IMR-90 (cell line): Measurements from ENCODE around the gene PC. TPM values are rescaled to one million over a fixed set of nuclear protein-coding genes. Genes with fewer than 3 reads are reported as not detected.

Experiments used
- ATAC-seq: fragments of 200-7000 bp; cut with Tn5 transposase; 2 replicates; pipeline ENCODE4 v1.9.1; 2020; ENCODE audit warnings: low read depth, mild to moderate bottlenecking, moderate library complexity
- BruUV-seq: library from RNA; stranded (reverse); fragments of 400-500 nt; replicated peaks from 2 replicates; lab custom pipeline; 2021; lab: Mats Ljungman, UMichigan
- CTCF ChIA-PET: fragments of 300-600 bp; formaldehyde crosslinking; extraction: SDS; loops from one replicate; lab custom pipeline; 2021; ENCODE audit warnings: antibody characterized with exemption; lab: Yijun Ruan, JAX
- POLR2A ChIA-PET: fragments of 300-600 bp; sonication (Branson Sonifier 250); formaldehyde crosslinking; loops from one replicate; lab custom pipeline; 2022; ENCODE audit warnings: antibody characterized with exemption; ENCODE audit not compliant: unreplicated experiment; lab: Charles Lee
- DNase-seq: peaks from one replicate; pipeline ENCODE4 v3.0.0; 2013
- H2AFZ ChIP-seq: replicated peaks from 2 replicates; pipeline ENCODE3; 2013; ENCODE audit warnings: low read length, mild to moderate bottlenecking; ENCODE audit not compliant: poor library complexity
- H2AK5ac ChIP-seq: 2 replicates; pipeline ENCODE4 v1.6.1; 2013; ENCODE audit warnings: low read depth, low read length, inconsistent platforms
- H2AK9ac ChIP-seq: replicated peaks from 2 replicates; pipeline ENCODE3; 2013; ENCODE audit warnings: mild to moderate bottlenecking, low read depth, low read length, moderate library complexity; ENCODE audit not compliant: poor library complexity
- H2BK120ac ChIP-seq: 2 replicates; pipeline ENCODE4 v1.6.1; 2013; ENCODE audit warnings: low read depth, low read length, inconsistent platforms
- H2BK15ac ChIP-seq: 3 replicates; pipeline ENCODE4 v1.6.1; 2013; ENCODE audit warnings: low read depth, low read length, inconsistent platforms
- H2BK20ac ChIP-seq: 2 replicates; pipeline ENCODE4 v1.6.1; 2013; ENCODE audit warnings: low read depth, mild to moderate bottlenecking, inconsistent platforms, low read length, moderate library complexity
- H2BK5ac ChIP-seq: 2 replicates; pipeline ENCODE4 v1.6.1; 2013; ENCODE audit warnings: mild to moderate bottlenecking, low read depth, low read length, inconsistent platforms; ENCODE audit not compliant: poor library complexity, severe bottlenecking
- H3K14ac ChIP-seq: replicated peaks from 2 replicates; pipeline ENCODE4 v1.6.1; 2013; ENCODE audit warnings: low read depth, low read length, inconsistent platforms
- H3K18ac ChIP-seq: 2 replicates; pipeline ENCODE4 v1.6.1; 2013; ENCODE audit warnings: low read depth, low read length, control low read depth
- H3K23ac ChIP-seq: 2 replicates; pipeline ENCODE4 v1.6.1; 2013; ENCODE audit warnings: low read depth, low read length, inconsistent platforms
- H3K27ac ChIP-seq: 2 replicates; pipeline ENCODE4 v1.5.1; 2013; ENCODE audit warnings: mild to moderate bottlenecking, control low read depth, low read length; ENCODE audit not compliant: insufficient read depth
- H3K27me3 ChIP-seq: 2 replicates; pipeline ENCODE4 v1.6.1; 2013; ENCODE audit warnings: low read length; ENCODE audit not compliant: control insufficient read depth, insufficient read depth
- H3K36me3 ChIP-seq: 2 replicates; pipeline ENCODE4 v1.6.1; 2013; ENCODE audit warnings: low read length, mixed read lengths; ENCODE audit not compliant: control insufficient read depth, insufficient read depth
- H3K4ac ChIP-seq: 2 replicates; pipeline ENCODE4 v1.6.1; 2013; ENCODE audit warnings: low read depth, low read length, inconsistent platforms
- H3K4me1 ChIP-seq: 2 replicates; pipeline ENCODE4 v1.6.1; 2013; ENCODE audit warnings: low read length, mixed read lengths; ENCODE audit not compliant: control insufficient read depth, insufficient read depth
- H3K4me2 ChIP-seq: 2 replicates; pipeline ENCODE4 v1.6.1; 2013; ENCODE audit warnings: low read depth, mild to moderate bottlenecking, control low read depth, low read length, moderate library complexity
- H3K4me3 ChIP-seq: 2 replicates; pipeline ENCODE4 v1.5.1; 2013; ENCODE audit warnings: low read depth, mild to moderate bottlenecking, control low read depth, low read length, moderate library complexity; ENCODE audit not compliant: insufficient read depth
- H3K56ac ChIP-seq: 2 replicates; pipeline ENCODE4 v1.6.1; 2013; ENCODE audit warnings: low read length, inconsistent platforms; ENCODE audit not compliant: insufficient read depth; ENCODE audit errors: extremely low read depth
- H3K79me1 ChIP-seq, 2 experiments: 2 replicates each; pipeline ENCODE4 v1.6.1; 2013; ENCODE audit warnings: low read length in 2 of 2, inconsistent platforms in 1 of 2, low read depth in 1 of 2
- H3K9ac ChIP-seq: 2 replicates; pipeline ENCODE4 v1.6.1; 2013; ENCODE audit warnings: low read depth, low read length, control low read depth
- H3K9me1 ChIP-seq: 2 replicates; pipeline ENCODE4 v1.6.1; 2013; ENCODE audit warnings: low read length, inconsistent platforms; ENCODE audit not compliant: insufficient read depth
- H3K9me3 ChIP-seq: 2 replicates; pipeline ENCODE4 v1.6.1; 2013; ENCODE audit warnings: low read length; ENCODE audit not compliant: control insufficient read depth, insufficient read depth
- H4K20me1 ChIP-seq: 2 replicates; pipeline ENCODE4 v1.6.1; 2013; ENCODE audit warnings: low read length, inconsistent platforms; ENCODE audit not compliant: insufficient read depth
- H4K5ac ChIP-seq: 2 replicates; pipeline ENCODE4 v1.6.1; 2013; ENCODE audit warnings: mild to moderate bottlenecking, low read depth, low read length, control low read depth
- H4K8ac ChIP-seq, 2 experiments: 2 replicates each; pipeline ENCODE4 v1.6.1; 2013; ENCODE audit warnings: low read depth in 2 of 2, low read length in 2 of 2, control low read depth in 1 of 2, inconsistent platforms in 1 of 2
- H4K91ac ChIP-seq: 2 replicates; pipeline ENCODE4 v1.6.1; 2013; ENCODE audit warnings: low read depth, low read length, inconsistent platforms; ENCODE audit not compliant: insufficient read depth
- FOS ChIP-seq: fragments of 150-350 bp; IDR thresholded peaks from 2 replicates; pipeline ENCODE4 v1.6.1; 2016; ENCODE audit warnings: low read depth, low read length
- WGBS, 2 experiments: methylation state at CpG; one replicate each; pipeline versions ENCODE4 v1.1.5 to v1.1.7; 2013; ENCODE audit warnings: missing lambda C conversion rate in 2 of 2; ENCODE audit not compliant: insufficient read length in 1 of 2; ENCODE audit errors: extremely low coverage in 2 of 2; 5-methylcytosine and 5-hydroxymethylcytosine counted together
- dilution Hi-C: fragments of 300-500 bp; cut with HindIII; formaldehyde crosslinking; loops from one replicate; pipeline ENCODE4 v1.14.3; 2018; ENCODE audit warnings: low sequenced_read_pairs; ENCODE audit not compliant: unreplicated experiment
- in situ Hi-C: fragments of 300-500 bp; cut with MboI; formaldehyde crosslinking; loops from 3 replicates; pipeline ENCODE4 v1.14.3; 2019; ENCODE audit warnings: low sequenced_read_pairs, inconsistent platforms, mixed read lengths
- intact Hi-C: fragments of 100-400 bp; cut with micrococcal nuclease; formaldehyde crosslinking; loops from 2 replicates; pipeline ENCODE4 v1.10.0; 2022
- polyA plus RNA-seq, 3 experiments: library from polyadenylated mRNA; depleted of rRNA; stranded (reverse); fragments of >200 nt; gene quantifications; 2 replicates each; pipeline ENCODE4 v1.2.3, GENCODE V29; 2012; ENCODE audit warnings: low replicate concordance in 1 of 3
- total RNA-seq: library from RNA; depleted of rRNA; stranded (reverse); fragments of >200 nt; gene quantifications from 2 replicates; pipeline ENCODE4 v1.2.3, GENCODE V29; 2012

PC gene
- total and polyA plus RNA-seq, 2 of the 4 experiments (the other 2 are of a cell fraction), result 13.6 to 15.7 TPM

GRCh38 chr11:66912911-66913310, 45.3 kb downstream of the PC start:
- no peak overlapping the region for H4K8ac ChIP-seq
- H2BK5ac ChIP-seq, result no peak overlapping the region
- H3K36me3 ChIP-seq, result peaks cover 10% of the 10 kb centered on the region; the same call in 1 of the 2 replicates
- no peak overlapping the region for H4K91ac ChIP-seq
- no peak for DNase-seq
- BruUV-seq, result no TSS peak
- H3K4me3 ChIP-seq, result no peak overlapping the region
- no peak overlapping the region for H3K23ac ChIP-seq
- no peak overlapping the region for H2BK20ac ChIP-seq
- no peaks in the 10 kb centered on the region for H4K20me1 ChIP-seq
- H3K9me3 ChIP-seq, result no peaks in the 10 kb centered on the region
- H3K18ac ChIP-seq, result no peak overlapping the region
- H3K14ac ChIP-seq, result no peak overlapping the region
- H2AK5ac ChIP-seq, result no peak overlapping the region
- no peak overlapping the region for H3K27ac ChIP-seq
- H2BK120ac ChIP-seq, result no peak overlapping the region
- no peak overlapping the region for H2BK15ac ChIP-seq
- ChIA-PET CTCF (no interaction called here), POLR2A (no interaction called here)
- intact Hi-C loops (no loop called here), dilution Hi-C loops (no loop called here), in situ Hi-C loops (no loop called here)
- no peak overlapping the region for H2AK9ac ChIP-seq
- no peak overlapping the region for H3K4ac ChIP-seq
- no peak for TF ChIP-seq FOS
- no peak overlapping the region for H3K9ac ChIP-seq
- 0 out of 2 replicates have a peak, but pooled peaks cover 3% of the 10 kb centered on the region for H3K9me1 ChIP-seq
- H3K4me1 ChIP-seq, result peaks cover 3% of the 10 kb centered on the region; the same call in 1 of the 2 replicates
- WGBS, 2 experiments, result 70% methylated on average over 6 of the region's 9 CpGs; no CpG with 5 or more reads in 1 of the 2 experiments
- H3K4me2 ChIP-seq, result no peak overlapping the region
- H3K56ac ChIP-seq, result no peak overlapping the region
- ATAC-seq, result no peak
- H4K5ac ChIP-seq, result no peak overlapping the region
- peaks cover 3 to 9% of the 10 kb centered on the region in 2 experiments; a peak in 1 of 4 replicates for H3K79me1 ChIP-seq
- H2AFZ ChIP-seq, result no peak overlapping the region
- no peaks in the 10 kb centered on the region for H3K27me3 ChIP-seq
